GM23338 (cell line): ENCODE results near the gene CCDC121. TPM values are rescaled to one million over a fixed set of nuclear protein-coding genes. Genes with fewer than 3 reads are reported as not detected.

Experiments
- ATAC-seq: fragments of 200-7000 bp; cut with Tn5 transposase; 3 replicates; pipeline ENCODE4 v1.9.1; 2020
- DNase-seq: peaks from one replicate; pipeline ENCODE4 v3.0.0-alpha.2; 2015; ENCODE audit warnings: low spot score
- H2AFZ ChIP-seq: fragments of 200-600 bp; sonication (generic); 2 replicates; pipeline ENCODE4 v1.8.0; 2016; ENCODE audit warnings: antibody characterized with exemption, mild to moderate bottlenecking, moderate library complexity
- H3F3A ChIP-seq: fragments of 200-600 bp; sonication (generic); replicated peaks from 2 replicates; pipeline ENCODE4 v1.8.0; 2017; ENCODE audit warnings: antibody characterized with exemption, mixed run types, low read depth
- H3K27ac ChIP-seq: fragments of 200-600 bp; sonication (generic); 2 replicates; pipeline ENCODE4 v1.6.1; 2016; ENCODE audit warnings: low read depth
- H3K27me3 ChIP-seq: fragments of 200-600 bp; sonication (generic); 2 replicates; pipeline ENCODE4 v1.8.0; 2016; ENCODE audit warnings: mild to moderate bottlenecking, mixed run types, moderate library complexity; ENCODE audit not compliant: insufficient read depth
- H3K36me3 ChIP-seq: fragments of 200-600 bp; sonication (generic); 2 replicates; pipeline ENCODE4 v1.8.0; 2016; ENCODE audit warnings: mild to moderate bottlenecking; ENCODE audit not compliant: insufficient read depth
- H3K4me1 ChIP-seq: fragments of 200-600 bp; sonication (generic); 2 replicates; pipeline ENCODE4 v1.8.0; 2016; ENCODE audit warnings: mild to moderate bottlenecking, moderate library complexity; ENCODE audit not compliant: insufficient read depth
- H3K4me2 ChIP-seq: fragments of 200-600 bp; sonication (generic); 2 replicates; pipeline ENCODE4 v1.7.1; 2017; ENCODE audit warnings: mixed run types
- H3K4me3 ChIP-seq: fragments of 200-600 bp; sonication (generic); 2 replicates; pipeline ENCODE4 v1.6.1; 2016; ENCODE audit warnings: mixed run types
- H3K79me2 ChIP-seq: fragments of 200-600 bp; sonication (generic); replicated peaks from 2 replicates; pipeline ENCODE4 v1.8.0; 2017; ENCODE audit warnings: mild to moderate bottlenecking; ENCODE audit not compliant: insufficient read depth
- H3K9me2 ChIP-seq: fragments of 200-600 bp; sonication (generic); 2 replicates; pipeline ENCODE4 v1.8.0; 2017; ENCODE audit not compliant: insufficient read depth
- H4K20me1 ChIP-seq: fragments of 200-600 bp; sonication (generic); replicated peaks from 2 replicates; pipeline ENCODE4 v1.8.0; 2017; ENCODE audit warnings: mild to moderate bottlenecking; ENCODE audit not compliant: insufficient read depth
- H3K27ac Mint-ChIP-seq: 2 replicates; pipeline ENCODE4 v1.8.0; 2020; ENCODE audit warnings: inconsistent platforms, mild to moderate bottlenecking, moderate library complexity, mixed read lengths
- H3K27me3 Mint-ChIP-seq: 3 replicates; pipeline ENCODE4 v1.8.0; 2022; ENCODE audit warnings: low read depth, mild to moderate bottlenecking, moderate library complexity, mixed read lengths, inconsistent platforms; ENCODE audit not compliant: insufficient read depth, poor library complexity
- H3K36me3 Mint-ChIP-seq: 3 replicates; pipeline ENCODE4 v1.8.0; 2021; ENCODE audit warnings: low read depth, mild to moderate bottlenecking, inconsistent platforms, moderate library complexity, mixed read lengths
- H3K4me1 Mint-ChIP-seq: 3 replicates; pipeline ENCODE4 v1.8.0; 2020; ENCODE audit warnings: mild to moderate bottlenecking, inconsistent platforms, mixed read lengths
- H3K4me3 Mint-ChIP-seq: 3 replicates; pipeline ENCODE4 v1.8.0; 2021; ENCODE audit warnings: moderate library complexity, mild to moderate bottlenecking, inconsistent platforms, mixed read lengths
- H3K9me3 Mint-ChIP-seq: 3 replicates; pipeline ENCODE4 v1.8.0; 2020; ENCODE audit warnings: moderate library complexity, mild to moderate bottlenecking, inconsistent platforms, mixed read lengths
- CREB1 ChIP-seq: fragments of 250-450 bp; sonication (Bioruptor Pico); IDR thresholded peaks from 2 replicates; pipeline ENCODE4 v1.5.0; 2020; ENCODE audit warnings: low read depth, mild to moderate bottlenecking, moderate library complexity
- CTCF ChIP-seq, 2 experiments: fragments of 200-600 bp in 1 of 2; sonication (generic) in 1 of 2; conservative IDR thresholded peaks; 2 replicates each; pipeline versions ENCODE4 v1.5.1 to v1.6.1; 2016 to 2017; ENCODE audit warnings: antibody characterized with exemption in 2 of 2, low read depth in 2 of 2, mild to moderate bottlenecking in 2 of 2, moderate library complexity in 1 of 2
- ETS1 ChIP-seq: IDR thresholded peaks from 2 replicates; pipeline ENCODE4 v1.6.1; 2016; ENCODE audit warnings: antibody characterized with exemption
- EZH2 ChIP-seq: fragments of 200-600 bp; sonication (generic); IDR thresholded peaks from one replicate; pipeline ENCODE4 v1.8.0; 2017; ENCODE audit warnings: antibody characterized with exemption, mild to moderate bottlenecking, low read depth; ENCODE audit not compliant: unreplicated experiment
- EZH2phosphoT487 ChIP-seq: fragments of 200-600 bp; sonication (generic); IDR thresholded peaks from one replicate; pipeline ENCODE4 v1.8.1; 2018; ENCODE audit warnings: antibody characterized with exemption; ENCODE audit not compliant: unreplicated experiment
- JUNB ChIP-seq: IDR thresholded peaks from one replicate; pipeline ENCODE4 v1.6.1; 2016; ENCODE audit warnings: antibody characterized with exemption; ENCODE audit not compliant: unreplicated experiment
- NANOG ChIP-seq: IDR thresholded peaks from 2 replicates; pipeline ENCODE4 v1.6.1; 2016; ENCODE audit warnings: antibody characterized with exemption, borderline replicate concordance
- POLR2AphosphoS5 ChIP-seq: IDR thresholded peaks from 2 replicates; pipeline ENCODE4 v1.6.1; 2016; ENCODE audit warnings: antibody characterized with exemption, low read depth
- REST ChIP-seq: IDR thresholded peaks from one replicate; pipeline ENCODE4 v1.6.1; 2018; ENCODE audit warnings: antibody characterized with exemption; ENCODE audit not compliant: unreplicated experiment
- STAT1 ChIP-seq: IDR thresholded peaks from one replicate; pipeline ENCODE4 v1.6.1; 2016; ENCODE audit warnings: antibody characterized with exemption; ENCODE audit not compliant: unreplicated experiment
- ZNF114 ChIP-seq: fragments of 250-450 bp; sonication (Bioruptor Pico); IDR thresholded peaks from 2 replicates; pipeline ENCODE4 v1.5.0; 2020; ENCODE audit warnings: mild to moderate bottlenecking, moderate library complexity
- ZNF331 ChIP-seq: fragments of 250-450 bp; sonication (Bioruptor Pico); IDR thresholded peaks from 2 replicates; pipeline ENCODE4 v1.5.0; 2020; ENCODE audit warnings: low read depth, mild to moderate bottlenecking, moderate library complexity
- ZNF462 ChIP-seq: fragments of 250-450 bp; sonication (Bioruptor Pico); IDR thresholded peaks from 2 replicates; pipeline ENCODE4 v1.5.0; 2020; ENCODE audit warnings: mild to moderate bottlenecking, moderate library complexity
- polyA plus RNA-seq: library from polyadenylated mRNA; unstranded; fragments of >200 nt; fragmentation: Nextera tagmentation; extraction: Ambion mirVana; gene quantifications from 2 replicates; pipeline ENCODE4 v1.2.1, GENCODE V29; 2016
- total RNA-seq: library from RNA; depleted of rRNA; stranded (reverse); fragments of >200 nt; shearing (Covaris generic); gene quantifications from 2 replicates; pipeline ENCODE4 v1.2.3, GENCODE V29; 2014

The CCDC121 gene
- total and polyA plus RNA-seq, 2 experiments from 2014 or later, result 1.6 to 1.9 TPM

- Histone ChIP-seq H3K4me1 (peaks cover 10% of the 10 kb centered on the region), H4K20me1 (0 out of 2 replicates have a peak, but pooled peaks cover 5% of the 10 kb centered on the region), H3K27me3 (no peaks in the 10 kb centered on the region), H3K36me3 (peaks cover 12% of the 10 kb centered on the region), H3K9me2 (no peaks in the 10 kb centered on the region), H3F3A (no peaks in the 10 kb centered on the region), H3K27ac (no peak overlapping the region), H2AFZ (peak overlapping the region; percentile 84), H3K4me3 (peak overlapping the region; percentile 81), H3K79me2 (peaks cover 11% of the 10 kb centered on the region), H3K4me2 (peak overlapping the region; percentile 81)
- DNase-seq, result peak; percentile 25
- H3K27ac Mint-ChIP-seq, result no peak overlapping the region
- H3K36me3 Mint-ChIP-seq, result peaks cover 20% of the 10 kb centered on the region
- no peaks in the 10 kb centered on the region for H3K27me3 Mint-ChIP-seq
- H3K4me1 Mint-ChIP-seq, result no peaks in the 10 kb centered on the region
- no peak for TF ChIP-seq EZH2
- no peak for TF ChIP-seq ZNF331 (CRISPR knock-in tag)
- no peak for TF ChIP-seq CREB1 (CRISPR knock-in tag)
- no peak for TF ChIP-seq ZNF114 (CRISPR knock-in tag)
- TF ChIP-seq JUNB, result no peak
- no peak for TF ChIP-seq NANOG
- no peak for TF ChIP-seq STAT1
- TF ChIP-seq EZH2phosphoT487, result no peak
- no peak for TF ChIP-seq CTCF (conservative IDR thresholded peaks at IDR 0.05; ENCODE audit: low read depth in 2 of 2)
- TF ChIP-seq ZNF462 (CRISPR knock-in tag), result no peak
- no peak for TF ChIP-seq POLR2AphosphoS5
- TF ChIP-seq ETS1, result no peak
- TF ChIP-seq REST, result no peak
- ATAC-seq, result no peak
- no peaks in the 10 kb centered on the region for H3K9me3 Mint-ChIP-seq
- H3K4me3 Mint-ChIP-seq, result no peak overlapping the region
Observed at GRCh38 chr2:27627963-27628766, 647 bp downstream of the CCDC121 start.
